ENCODE results near the gene CRIP2.
A peak's percentile ranks its signal among the peaks of the same experiment; 100 is the strongest.

Gene CRIP2

DNA sequence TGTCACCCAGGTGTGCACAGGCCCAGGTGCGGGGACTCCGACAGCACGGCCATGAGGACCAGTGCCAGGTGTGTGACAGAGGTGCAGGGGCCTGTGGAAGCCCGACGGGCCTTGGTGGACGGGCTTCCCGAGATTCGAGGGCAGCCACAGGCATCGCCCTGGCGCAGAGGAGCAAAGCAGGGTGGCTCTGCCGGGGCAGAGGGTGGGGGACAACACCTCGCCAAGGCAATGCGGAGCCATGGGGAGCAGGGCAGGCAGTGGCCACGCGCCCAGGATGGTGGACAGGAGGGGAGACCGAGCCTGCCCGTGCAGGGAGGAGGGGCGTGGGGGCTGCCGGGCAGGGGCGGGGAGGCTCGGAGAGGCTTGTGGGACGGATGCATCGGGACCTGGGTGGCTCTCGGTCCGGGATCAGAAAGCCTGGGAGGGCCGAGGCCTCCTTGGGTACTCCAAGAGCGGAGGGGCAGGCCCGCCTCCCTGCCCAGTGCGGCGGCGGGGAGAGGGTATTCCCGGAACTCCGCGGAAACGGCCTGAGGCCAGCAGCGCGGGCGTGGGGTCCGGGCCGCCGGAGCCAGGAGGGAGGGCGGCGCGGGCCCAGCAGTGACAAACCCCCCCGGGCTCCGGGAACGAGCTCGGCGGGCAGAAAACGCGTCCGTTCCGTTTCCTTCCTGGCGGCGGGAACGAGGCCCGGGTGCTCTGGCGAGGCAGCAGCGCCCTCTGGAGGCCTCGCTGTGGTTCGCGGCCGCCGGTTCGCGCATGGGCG lies 53.4 kb downstream of the CRIP2 start:
- DNase-seq (ENCODE audit: low read depth in 2 of 2), result peak; percentile 76 to 78

DNA sequence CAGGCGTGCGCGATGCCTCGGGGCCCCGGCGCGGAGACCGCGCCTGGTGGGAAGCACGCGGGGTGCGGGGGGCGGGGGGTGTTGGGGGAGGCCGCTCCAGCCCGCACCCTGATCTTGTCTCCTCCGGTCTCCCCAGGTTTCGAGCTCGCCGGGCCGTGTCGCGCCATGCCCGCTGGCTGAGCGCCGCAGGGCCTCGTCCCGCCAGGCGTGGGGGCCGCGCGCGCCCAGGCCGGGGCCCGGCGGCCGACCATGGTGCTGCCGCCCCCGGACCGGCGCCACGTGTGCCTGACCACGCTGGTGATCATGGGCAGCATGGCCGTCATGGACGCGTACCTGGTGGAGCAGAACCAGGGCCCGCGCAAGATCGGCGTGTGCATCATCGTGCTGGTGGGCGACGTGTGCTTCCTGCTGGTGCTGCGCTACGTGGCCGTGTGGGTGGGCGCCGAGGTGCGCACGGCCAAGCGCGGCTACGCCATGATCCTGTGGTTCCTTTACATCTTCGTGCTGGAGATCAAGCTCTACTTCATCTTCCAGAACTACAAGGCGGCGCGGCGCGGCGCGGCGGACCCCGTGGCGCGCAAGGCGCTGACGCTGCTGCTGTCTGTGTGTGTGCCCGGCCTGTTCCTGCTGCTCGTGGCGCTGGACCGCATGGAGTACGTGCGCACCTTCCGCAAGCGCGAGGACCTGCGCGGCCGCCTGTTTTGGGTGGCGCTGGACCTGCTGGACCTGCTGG lies 54.1 kb downstream of the CRIP2 start:
- peak in 1 of 2 donors; percentile 36 for DNase-seq (ENCODE audit: low read depth in 2 of 2)

DNA sequence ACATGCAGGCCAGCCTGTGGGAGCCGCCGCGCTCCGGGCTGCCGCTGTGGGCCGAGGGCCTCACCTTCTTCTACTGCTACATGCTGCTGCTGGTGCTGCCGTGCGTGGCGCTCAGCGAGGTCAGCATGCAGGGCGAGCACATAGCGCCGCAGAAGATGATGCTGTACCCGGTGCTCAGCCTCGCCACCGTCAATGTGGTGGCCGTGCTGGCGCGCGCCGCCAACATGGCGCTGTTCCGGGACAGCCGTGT lies 54.6 kb downstream of the CRIP2 start:
- no peak for DNase-seq (ENCODE audit: low read depth in 2 of 2)
